ENCODE measurements around the gene MPC1L.

DNA sequence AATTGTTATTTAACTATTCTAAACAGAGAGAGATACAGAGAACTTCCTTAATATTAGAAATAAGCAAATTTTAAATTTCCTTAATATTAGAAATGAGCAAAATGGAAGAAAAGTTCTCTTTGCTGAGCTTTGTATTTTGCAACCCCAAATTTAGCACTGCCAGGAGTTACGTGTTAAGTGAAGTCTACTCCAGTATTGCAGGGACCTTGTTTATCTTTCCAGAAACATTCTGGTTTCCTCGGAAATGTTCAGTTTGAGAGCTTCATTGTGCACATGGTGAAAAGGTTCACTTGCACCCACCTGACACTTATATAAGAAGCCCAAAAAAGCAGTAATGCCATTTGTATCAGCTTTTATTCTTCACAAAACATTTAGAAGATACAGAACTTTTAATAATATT lies 30.3 kb downstream of the MPC1L start:
- no peak for TF ChIP-seq SPI1 (IDR thresholded peaks at IDR 0.05; ENCODE audit: low read depth, low read length)
- no peak for TF ChIP-seq POLR2AphosphoS5 (IDR thresholded peaks at IDR 0.05; ENCODE audit: low read depth, low read length)
- no peak for TF ChIP-seq POLR2A (IDR thresholded peaks at IDR 0.05; ENCODE audit: low read depth, low read length)
- TF ChIP-seq TAF1 (IDR thresholded peaks at IDR 0.05; ENCODE audit: low read depth, low read length), result no peak
- no peak for TF ChIP-seq POU2F2 (IDR thresholded peaks at IDR 0.05; ENCODE audit: low read depth, low read length)
- no peak for TF ChIP-seq PAX5 (IDR thresholded peaks at IDR 0.05; ENCODE audit: insufficient read depth, low read length, severe bottlenecking)
